HepG2 (cell line): ENCODE data around the gene FBXO24. TPM values are rescaled to one million over a fixed set of nuclear protein-coding genes. Genes with fewer than 3 reads are reported as not detected.
A peak's percentile ranks its signal among the peaks of the same experiment; 100 is the strongest.

Experiments
- HNF4G ChIP-seq, 2 experiments: sonication (generic) in 1 of 2; formaldehyde crosslinking in 1 of 2; IDR thresholded peaks; 2 replicates each; pipeline versions ENCODE4 v1.4.0 to v1.6.1; 2011 to 2020; ENCODE audit warnings: borderline replicate concordance in 2 of 2, low read depth in 2 of 2, mild to moderate bottlenecking in 2 of 2, low read length in 1 of 2, missing genetic modification reagents in 1 of 2, moderate library complexity in 1 of 2
- MTA3 ChIP-seq: sonication (generic); formaldehyde crosslinking; IDR thresholded peaks from 2 replicates; pipeline ENCODE4 v1.4.0; 2020; ENCODE audit warnings: missing genetic modification reagents
- MZF1 ChIP-seq: sonication (generic); formaldehyde crosslinking; IDR thresholded peaks from 2 replicates; pipeline ENCODE4 v1.8.1; 2023; ENCODE audit warnings: mild to moderate bottlenecking, missing genetic modification reagents, borderline replicate concordance
- ZNF232 ChIP-seq: sonication (generic); formaldehyde crosslinking; IDR thresholded peaks from 2 replicates; pipeline ENCODE4 v1.4.0; 2020; ENCODE audit warnings: missing genetic modification reagents, borderline replicate concordance
- ZNF615 ChIP-seq: sonication (generic); formaldehyde crosslinking; IDR thresholded peaks from 2 replicates; pipeline ENCODE4 v1.5.0; 2020; ENCODE audit warnings: mild to moderate bottlenecking, missing genetic modification reagents, borderline replicate concordance
- ZNF619 ChIP-seq: sonication (generic); formaldehyde crosslinking; IDR thresholded peaks from 2 replicates; pipeline ENCODE4 v1.4.0; 2020; ENCODE audit warnings: mild to moderate bottlenecking, missing genetic modification reagents
- ZNF660 ChIP-seq: sonication (generic); formaldehyde crosslinking; IDR thresholded peaks from 2 replicates; pipeline ENCODE4 v1.5.1; 2020; ENCODE audit warnings: mild to moderate bottlenecking, low read depth, missing genetic modification reagents, borderline replicate concordance
- polyA plus RNA-seq, 8 experiments: library from polyadenylated mRNA; depleted of rRNA in 3 of 8; stranded (reverse) in 7 of 8; unstranded in 1 of 8; fragments of >200 nt; fragmentation: Illumina TruSeq in 4 of 8; extraction: Trizol in 4 of 8; gene quantifications; 2 replicates each; pipeline versions ENCODE4 v1.2.1 to v1.2.3, GENCODE V29; 2011 to 2016; ENCODE audit warnings: low read depth in 4 of 8, missing spikeins in 1 of 8, mixed read lengths in 1 of 8; ENCODE audit not compliant: insufficient read depth in 1 of 8
- total RNA-seq, 5 experiments: library from RNA; depleted of rRNA; stranded (reverse); fragments of >200 nt; fragmentation: Illumina TruSeq; extraction: Trizol; gene quantifications; 2 replicates each; pipeline ENCODE4 v1.2.3, GENCODE V29; 2016; ENCODE audit warnings: low read depth in 1 of 5
- TF ChIP-seq, protein P1 (sequence below): IDR thresholded peaks from 2 replicates; pipeline ENCODE4 v1.6.1; 2012; ENCODE audit warnings: low read depth, low read length, improper control_type of control experiment
- TF ChIP-seq, protein P2 (sequence below): sonication (generic); formaldehyde crosslinking; conservative IDR thresholded peaks from 2 replicates; pipeline ENCODE4 v1.8.1; 2023; ENCODE audit warnings: missing genetic modification reagents
- TF ChIP-seq, protein P3 (sequence below): sonication (generic); formaldehyde crosslinking; IDR thresholded peaks from 2 replicates; pipeline ENCODE4 v1.4.0; 2020; ENCODE audit warnings: missing genetic modification reagents, mild to moderate bottlenecking, borderline replicate concordance
- TF ChIP-seq, protein P4 (sequence below): sonication (generic); formaldehyde crosslinking; conservative IDR thresholded peaks from 2 replicates; pipeline ENCODE4 v1.4.0; 2020; ENCODE audit warnings: missing genetic modification reagents
- TF ChIP-seq, protein P5 (sequence below), 2 experiments: sonication (generic) in 1 of 2; formaldehyde crosslinking in 1 of 2; IDR thresholded peaks; 2 replicates each; pipeline versions ENCODE4 v1.4.0 to v1.6.1; 2018 to 2020; ENCODE audit warnings: missing genetic modification reagents in 2 of 2, borderline replicate concordance in 1 of 2, low read depth in 1 of 2, mild to moderate bottlenecking in 1 of 2, missing biosample characterization in 1 of 2

Gene FBXO24
- total and polyA plus RNA-seq, 2 of the 13 experiments (the other 11 are each of a cell fraction or from before 2014, with no cell fraction given): 0.20 to 0.55 TPM

DNA sequence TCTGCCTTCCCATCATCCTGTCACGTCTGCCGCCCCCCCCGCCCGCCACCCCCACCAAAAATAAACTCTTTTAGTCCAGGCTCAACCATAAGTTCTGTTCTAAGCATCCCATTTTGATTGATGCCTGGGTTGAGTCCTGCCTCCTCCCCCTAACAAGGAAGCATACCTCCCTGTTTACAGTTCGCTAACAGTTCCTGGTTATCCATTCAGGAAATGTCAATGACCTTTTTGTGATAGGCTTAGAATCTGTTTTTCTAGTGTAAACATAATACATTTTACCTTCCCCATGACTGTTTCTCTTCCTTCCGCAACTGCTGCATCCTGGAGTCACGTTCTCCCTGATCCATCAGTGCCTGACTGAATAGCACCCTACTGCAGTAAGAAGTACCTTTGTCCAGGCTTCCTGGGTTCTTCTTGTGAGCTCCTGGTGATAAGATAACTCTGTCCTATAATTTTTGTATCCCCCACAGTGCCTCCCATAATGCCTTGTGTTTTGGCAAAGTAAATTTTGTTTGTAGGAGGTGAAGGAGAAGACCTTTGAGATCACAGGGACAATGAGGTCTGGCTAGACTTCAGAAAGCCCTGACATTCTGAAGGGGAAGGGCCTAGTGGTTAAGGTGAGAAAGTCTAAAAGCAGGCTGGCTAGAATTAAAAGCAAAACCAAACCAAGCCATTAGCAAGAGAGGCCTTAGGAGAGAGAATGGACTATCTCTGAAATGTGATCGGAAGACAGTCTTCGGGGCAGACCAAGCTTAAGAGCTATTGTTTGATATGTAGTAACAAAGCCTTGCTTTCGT is 39.8 kb upstream of the FBXO24 start (continued):
- TF ChIP-seq, protein P1, sequence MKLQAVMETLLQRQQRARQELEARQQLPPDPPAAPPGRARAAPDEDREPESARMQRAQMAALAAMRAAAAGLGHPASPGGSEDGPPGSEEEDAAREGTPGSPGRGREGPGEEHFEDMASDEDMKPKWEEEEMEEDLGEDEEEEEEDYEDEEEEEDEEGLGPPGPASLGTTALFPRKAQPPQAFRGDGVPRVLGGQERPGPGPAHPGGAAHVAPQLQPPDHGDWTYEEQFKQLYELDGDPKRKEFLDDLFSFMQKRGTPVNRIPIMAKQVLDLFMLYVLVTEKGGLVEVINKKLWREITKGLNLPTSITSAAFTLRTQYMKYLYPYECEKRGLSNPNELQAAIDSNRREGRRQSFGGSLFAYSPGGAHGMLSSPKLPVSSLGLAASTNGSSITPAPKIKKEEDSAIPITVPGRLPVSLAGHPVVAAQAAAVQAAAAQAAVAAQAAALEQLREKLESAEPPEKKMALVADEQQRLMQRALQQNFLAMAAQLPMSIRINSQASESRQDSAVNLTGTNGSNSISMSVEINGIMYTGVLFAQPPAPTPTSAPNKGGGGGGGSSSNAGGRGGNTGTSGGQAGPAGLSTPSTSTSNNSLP: peak; percentile 90
- TF ChIP-seq ZNF619 (no peak), ZNF615 (no peak), MTA3 (CRISPR knock-in tag) (no peak), ZNF660 (CRISPR knock-in tag) (no peak), ZNF232 (CRISPR knock-in tag) (no peak), MZF1 (no peak), HNF4G (IDR thresholded peaks at IDR 0.05; ENCODE audit: borderline replicate concordance, low read depth, low read length) (no peak), HNF4G (CRISPR knock-in tag; IDR thresholded peaks at IDR 0.05; ENCODE audit: borderline replicate concordance, low read depth) (no peak)
- TF ChIP-seq, protein P2, sequence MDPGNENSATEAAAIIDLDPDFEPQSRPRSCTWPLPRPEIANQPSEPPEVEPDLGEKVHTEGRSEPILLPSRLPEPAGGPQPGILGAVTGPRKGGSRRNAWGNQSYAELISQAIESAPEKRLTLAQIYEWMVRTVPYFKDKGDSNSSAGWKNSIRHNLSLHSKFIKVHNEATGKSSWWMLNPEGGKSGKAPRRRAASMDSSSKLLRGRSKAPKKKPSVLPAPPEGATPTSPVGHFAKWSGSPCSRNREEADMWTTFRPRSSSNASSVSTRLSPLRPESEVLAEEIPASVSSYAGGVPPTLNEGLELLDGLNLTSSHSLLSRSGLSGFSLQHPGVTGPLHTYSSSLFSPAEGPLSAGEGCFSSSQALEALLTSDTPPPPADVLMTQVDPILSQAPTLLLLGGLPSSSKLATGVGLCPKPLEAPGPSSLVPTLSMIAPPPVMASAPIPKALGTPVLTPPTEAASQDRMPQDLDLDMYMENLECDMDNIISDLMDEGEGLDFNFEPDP (CRISPR knock-in tag): no peak
- TF ChIP-seq, protein P3, sequence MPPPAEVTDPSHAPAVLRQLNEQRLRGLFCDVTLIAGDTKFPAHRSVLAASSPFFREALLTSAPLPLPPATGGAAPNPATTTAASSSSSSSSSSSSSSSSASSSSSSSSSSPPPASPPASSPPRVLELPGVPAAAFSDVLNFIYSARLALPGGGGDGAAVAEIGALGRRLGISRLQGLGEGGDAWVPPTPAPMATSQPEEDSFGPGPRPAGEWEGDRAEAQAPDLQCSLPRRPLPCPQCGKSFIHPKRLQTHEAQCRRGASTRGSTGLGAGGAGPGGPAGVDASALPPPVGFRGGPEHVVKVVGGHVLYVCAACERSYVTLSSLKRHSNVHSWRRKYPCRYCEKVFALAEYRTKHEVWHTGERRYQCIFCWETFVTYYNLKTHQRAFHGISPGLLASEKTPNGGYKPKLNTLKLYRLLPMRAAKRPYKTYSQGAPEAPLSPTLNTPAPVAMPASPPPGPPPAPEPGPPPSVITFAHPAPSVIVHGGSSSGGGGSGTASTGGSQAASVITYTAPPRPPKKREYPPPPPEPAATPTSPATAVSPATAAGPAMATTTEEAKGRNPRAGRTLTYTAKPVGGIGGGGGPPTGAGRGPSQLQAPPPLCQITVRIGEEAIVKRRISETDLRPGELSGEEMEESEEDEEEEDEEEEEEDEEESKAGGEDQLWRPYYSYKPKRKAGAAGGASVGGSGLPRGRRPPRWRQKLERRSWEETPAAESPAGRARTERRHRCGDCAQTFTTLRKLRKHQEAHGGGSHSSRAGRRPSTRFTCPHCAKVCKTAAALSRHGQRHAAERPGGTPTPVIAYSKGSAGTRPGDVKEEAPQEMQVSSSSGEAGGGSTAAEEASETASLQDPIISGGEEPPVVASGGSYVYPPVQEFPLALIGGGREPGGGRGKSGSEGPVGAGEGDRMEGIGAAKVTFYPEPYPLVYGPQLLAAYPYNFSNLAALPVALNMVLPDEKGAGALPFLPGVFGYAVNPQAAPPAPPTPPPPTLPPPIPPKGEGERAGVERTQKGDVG: no peak
- TF ChIP-seq, protein P4, sequence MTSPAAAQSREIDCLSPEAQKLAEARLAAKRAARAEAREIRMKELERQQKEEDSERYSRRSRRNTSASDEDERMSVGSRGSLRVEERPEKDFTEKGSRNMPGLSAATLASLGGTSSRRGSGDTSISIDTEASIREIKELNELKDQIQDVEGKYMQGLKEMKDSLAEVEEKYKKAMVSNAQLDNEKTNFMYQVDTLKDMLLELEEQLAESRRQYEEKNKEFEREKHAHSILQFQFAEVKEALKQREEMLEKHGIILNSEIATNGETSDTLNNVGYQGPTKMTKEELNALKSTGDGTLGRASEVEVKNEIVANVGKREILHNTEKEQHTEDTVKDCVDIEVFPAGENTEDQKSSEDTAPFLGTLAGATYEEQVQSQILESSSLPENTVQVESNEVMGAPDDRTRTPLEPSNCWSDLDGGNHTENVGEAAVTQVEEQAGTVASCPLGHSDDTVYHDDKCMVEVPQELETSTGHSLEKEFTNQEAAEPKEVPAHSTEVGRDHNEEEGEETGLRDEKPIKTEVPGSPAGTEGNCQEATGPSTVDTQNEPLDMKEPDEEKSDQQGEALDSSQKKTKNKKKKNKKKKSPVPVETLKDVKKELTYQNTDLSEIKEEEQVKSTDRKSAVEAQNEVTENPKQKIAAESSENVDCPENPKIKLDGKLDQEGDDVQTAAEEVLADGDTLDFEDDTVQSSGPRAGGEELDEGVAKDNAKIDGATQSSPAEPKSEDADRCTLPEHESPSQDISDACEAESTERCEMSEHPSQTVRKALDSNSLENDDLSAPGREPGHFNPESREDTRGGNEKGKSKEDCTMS: no peak
- TF ChIP-seq, protein P5, sequence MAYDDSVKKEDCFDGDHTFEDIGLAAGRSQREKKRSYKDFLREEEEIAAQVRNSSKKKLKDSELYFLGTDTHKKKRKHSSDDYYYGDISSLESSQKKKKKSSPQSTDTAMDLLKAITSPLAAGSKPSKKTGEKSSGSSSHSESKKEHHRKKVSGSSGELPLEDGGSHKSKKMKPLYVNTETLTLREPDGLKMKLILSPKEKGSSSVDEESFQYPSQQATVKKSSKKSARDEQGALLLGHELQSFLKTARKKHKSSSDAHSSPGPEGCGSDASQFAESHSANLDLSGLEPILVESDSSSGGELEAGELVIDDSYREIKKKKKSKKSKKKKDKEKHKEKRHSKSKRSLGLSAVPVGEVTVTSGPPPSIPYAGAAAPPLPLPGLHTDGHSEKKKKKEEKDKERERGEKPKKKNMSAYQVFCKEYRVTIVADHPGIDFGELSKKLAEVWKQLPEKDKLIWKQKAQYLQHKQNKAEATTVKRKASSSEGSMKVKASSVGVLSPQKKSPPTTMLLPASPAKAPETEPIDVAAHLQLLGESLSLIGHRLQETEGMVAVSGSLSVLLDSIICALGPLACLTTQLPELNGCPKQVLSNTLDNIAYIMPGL (CRISPR knock-in tag; IDR thresholded peaks at IDR 0.05; ENCODE audit: borderline replicate concordance in 1 of 2, low read depth in 1 of 2): no peak; a peak in 1 of 4 replicates
